Posterior vena cava (tissue), 2 donors: ENCODE data around the gene CORO2B. TPM values are rescaled to one million over a fixed set of nuclear protein-coding genes. Genes with fewer than 3 reads are reported as not detected.
"Not testable (repeated sequence)": the region's sequence is repeated elsewhere in the genome, so short reads cannot be mapped to it uniquely, and the experiment has no call there.

Experiments
- DNase-seq: peaks from one replicate; pipeline ENCODE4 v3.0.0-alpha.2; 2020; ENCODE audit warnings: low spot score
- intact Hi-C, 2 donors: fragments of 100-400 bp; cut with DNase I; formaldehyde crosslinking; loops; one replicate each; pipeline versions ENCODE4 v1.14.1 to v1.14.2; 2022 to 2023
- total RNA-seq, 2 donors: library from RNA; stranded (reverse); fragmentation: NEBNext Ultra II Directional; extraction: Animal tissue kit (Norgen Biotek cat#: 25700); gene quantifications; one replicate each; pipeline ENCODE4 v1.2.1, GENCODE V29; 2021
- donor health status: DM: yes; HTN: yes; CAD: no.
- donor health status: DM: yes; HTN: yes; CAD: no.

CORO2B gene
- total RNA-seq, 2 donors from 2014 or later: 7.2 to 11.7 TPM

DNA sequence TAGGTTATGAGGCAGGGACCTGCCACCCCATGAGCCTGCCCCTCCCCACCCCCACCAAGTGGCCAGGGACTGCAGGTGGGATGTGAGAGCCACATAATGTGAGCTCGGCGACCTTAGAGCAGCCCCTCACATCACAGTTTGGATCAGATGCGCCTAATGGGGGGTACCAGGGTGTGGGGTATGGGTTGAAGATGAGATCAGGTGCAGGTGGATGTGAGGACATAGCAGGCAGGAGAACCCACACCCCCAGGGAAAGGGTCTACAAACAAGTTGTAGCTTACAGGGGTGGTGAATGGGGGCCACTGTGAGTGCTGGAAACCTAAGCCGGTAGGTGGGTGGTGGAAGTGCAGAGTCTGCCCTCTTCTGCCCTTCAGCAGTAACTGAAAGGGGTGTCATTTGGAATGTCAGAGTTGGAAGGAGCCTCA is 94.0 kb downstream of the CORO2B start:
- intact Hi-C loops: loop anchor here (5.0 to 10.0 kb wide), 4 partner anchors 90 to 368 kb away; partner anchors contain the start of gene CORO2B (in 1 of the 2)
- DNase-seq: no peak

GRCh38 chr15:68674975-68675374 is 96.2 kb downstream of the CORO2B start:
- intact Hi-C loops: loop anchor here (5.0 to 10.0 kb wide), 5 partner anchors 93 to 370 kb away; partner anchors contain the start of gene CORO2B (in 1 of the 2)

DNA sequence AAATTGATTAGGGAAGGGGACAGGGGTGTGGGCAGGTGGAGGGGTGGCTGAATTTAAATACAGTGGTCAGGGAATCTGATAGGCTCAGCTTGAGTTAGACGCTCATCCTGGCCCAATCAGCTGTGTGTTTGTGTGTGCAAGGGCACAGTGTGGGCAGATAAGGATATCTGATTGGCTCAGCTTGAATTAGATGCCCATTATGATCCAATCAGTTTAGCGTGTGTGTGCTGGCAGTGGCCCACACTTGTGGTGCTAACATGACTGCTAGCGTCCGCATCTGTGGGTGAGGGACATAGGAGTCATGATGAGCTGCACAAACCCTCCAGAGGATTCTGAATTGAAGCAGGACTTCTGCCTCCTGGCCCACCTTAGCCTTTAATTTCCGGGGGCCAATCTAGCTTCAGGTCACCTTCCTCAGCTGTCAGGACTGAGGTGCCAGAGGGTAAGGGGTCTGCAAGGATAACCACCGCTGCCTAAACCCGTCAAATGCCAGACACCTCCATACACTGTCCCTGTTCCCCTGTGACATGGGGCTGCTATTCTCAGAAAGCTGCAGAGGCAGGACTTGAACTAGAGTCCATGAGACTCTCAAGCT is 97.3 kb downstream of the CORO2B start:
- no peak for DNase-seq
- intact Hi-C loops: loop anchor here (5.0 to 10.0 kb wide), 2 partner anchors 119 to 371 kb away; no protein-coding TSS in a partner anchor

More at GRCh38 chr15:68674975-68675374, 96.2 kb downstream of the CORO2B start:
- DNase-seq: no peak

GRCh38 chr15:68676926-68677325 is 98.1 kb downstream of the CORO2B start:
- intact Hi-C loops: loop anchor here (5.0 to 10.0 kb wide), 2 partner anchors 120 to 372 kb away; no protein-coding TSS in a partner anchor
- DNase-seq: no peak

GRCh38 chr15:68677996-68678395 is 99.2 kb downstream of the CORO2B start:
- intact Hi-C loops: loop anchor here (5.0 to 10.0 kb wide), 2 partner anchors 121 to 373 kb away; no protein-coding TSS in a partner anchor
- no peak for DNase-seq

GRCh38 chr15:68678746-68679145 is 100.0 kb downstream of the CORO2B start:
- intact Hi-C loops: loop anchor here (5.0 to 10.0 kb wide), 2 partner anchors 121 to 374 kb away; no protein-coding TSS in a partner anchor
- DNase-seq: no peak

DNA sequence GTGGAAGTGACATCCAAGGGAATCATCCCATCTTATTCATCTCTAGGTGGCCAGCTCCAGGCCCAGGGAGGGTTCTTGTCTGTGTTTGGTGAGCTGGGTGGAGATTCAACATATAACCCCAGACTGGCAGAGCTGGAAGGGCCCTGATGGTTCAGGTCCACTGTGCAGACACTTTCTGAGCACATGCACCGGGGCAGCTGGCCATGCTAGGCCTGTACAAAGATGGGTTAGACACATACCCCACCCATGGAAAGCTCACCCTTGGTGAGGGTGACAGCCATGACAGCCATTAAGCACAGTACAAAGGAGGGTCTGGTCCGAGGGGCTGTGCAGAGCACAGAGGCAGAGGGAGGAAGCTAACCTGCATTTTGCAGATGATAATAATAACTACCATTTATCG is 100.4 kb downstream of the CORO2B start:
- DNase-seq: no peak
- intact Hi-C loops: loop anchor here (5.0 to 10.0 kb wide), 2 partner anchors 122 to 374 kb away; no protein-coding TSS in a partner anchor

DNA sequence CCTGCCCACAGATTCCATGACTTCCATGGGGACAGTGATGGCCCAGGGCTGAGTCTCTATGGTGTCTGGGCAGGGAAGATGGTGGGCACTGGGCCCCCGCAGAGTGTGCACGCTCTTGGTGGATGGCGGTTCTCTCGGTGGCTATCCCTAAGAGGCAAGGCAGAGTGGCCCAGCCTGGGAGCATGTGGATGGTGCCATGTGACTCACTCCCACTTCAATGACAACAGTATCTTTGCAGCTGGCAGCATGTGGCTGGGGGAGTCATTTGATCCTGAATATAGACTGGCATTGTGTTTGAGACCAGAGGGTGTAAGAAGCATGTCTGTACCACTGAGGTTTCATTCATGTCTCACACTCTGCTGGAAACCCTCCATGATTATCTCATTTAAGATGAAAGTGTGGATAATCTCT is 101.2 kb downstream of the CORO2B start:
- intact Hi-C loops: loop anchor here (5.0 to 10.0 kb wide), 2 partner anchors 123 to 375 kb away; no protein-coding TSS in a partner anchor
- DNase-seq: no peak

DNA sequence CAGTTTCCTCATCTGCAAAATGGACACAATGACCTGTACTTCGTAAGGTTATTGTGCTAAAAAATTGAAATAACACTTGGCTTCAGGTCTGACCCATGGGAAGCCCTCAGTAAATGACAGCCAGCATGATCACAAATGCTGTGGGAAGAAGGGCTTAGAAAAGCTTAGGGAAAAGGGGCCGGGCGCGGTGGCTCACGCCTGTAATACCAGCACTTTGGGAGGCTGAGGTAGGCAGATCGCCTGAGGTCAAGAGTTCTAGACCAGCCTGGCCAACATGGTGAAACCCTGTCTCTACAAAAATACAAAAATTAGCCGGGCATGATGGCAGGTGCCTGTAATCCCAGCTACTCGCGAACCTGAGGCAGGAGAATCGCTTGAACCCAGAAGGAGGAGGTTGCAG is 102.0 kb downstream of the CORO2B start:
- intact Hi-C loops, DNase-seq: not testable (repeated sequence)

- DNase-seq: no peak
- intact Hi-C loops: no loop called here
These were observed 103.0 kb downstream of the CORO2B start for GRCh38 chr15:68681836-68682235.

- DNase-seq: no peak
- intact Hi-C loops: no loop called here
These were observed 103.5 kb downstream of the CORO2B start for GRCh38 chr15:68682330-68682729.

- intact Hi-C loops: no loop called here
- DNase-seq: no peak
These were observed 104.2 kb downstream of the CORO2B start for GRCh38 chr15:68683026-68683425.

- no peak for DNase-seq
- intact Hi-C loops: no loop called here
These were observed 104.8 kb downstream of the CORO2B start for GRCh38 chr15:68683551-68683950.

DNA sequence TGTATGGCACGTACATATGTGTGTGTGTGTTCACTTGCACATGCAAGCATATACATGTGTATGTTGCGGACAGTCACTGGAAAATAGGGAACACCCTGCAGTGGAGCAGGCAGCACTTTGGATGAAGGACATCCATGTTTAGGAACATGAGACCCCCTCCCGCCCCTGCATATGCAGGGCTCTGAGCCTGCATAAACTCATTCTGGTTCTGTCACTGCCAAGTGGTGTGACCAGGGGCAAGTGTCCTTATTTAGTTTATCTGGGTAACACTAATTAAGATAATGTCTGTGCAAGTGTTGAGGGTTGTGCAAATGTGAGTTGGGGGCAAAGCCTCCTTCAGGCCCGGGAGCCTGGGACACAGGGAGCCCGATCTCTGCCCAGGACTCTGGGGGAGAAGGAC is 105.7 kb downstream of the CORO2B start:
- intact Hi-C loops: no loop called here
- DNase-seq: no peak

- intact Hi-C loops: no loop called here
- no peak for DNase-seq
These were observed 108.4 kb downstream of the CORO2B start for GRCh38 chr15:68687136-68687735.

GRCh38 chr15:68691705-68692104 is 112.9 kb downstream of the CORO2B start:
- intact Hi-C loops: no loop called here
- DNase-seq: no peak

GRCh38 chr15:68693071-68693470 is 114.3 kb downstream of the CORO2B start:
- DNase-seq: no peak
- intact Hi-C loops: no loop called here

DNA sequence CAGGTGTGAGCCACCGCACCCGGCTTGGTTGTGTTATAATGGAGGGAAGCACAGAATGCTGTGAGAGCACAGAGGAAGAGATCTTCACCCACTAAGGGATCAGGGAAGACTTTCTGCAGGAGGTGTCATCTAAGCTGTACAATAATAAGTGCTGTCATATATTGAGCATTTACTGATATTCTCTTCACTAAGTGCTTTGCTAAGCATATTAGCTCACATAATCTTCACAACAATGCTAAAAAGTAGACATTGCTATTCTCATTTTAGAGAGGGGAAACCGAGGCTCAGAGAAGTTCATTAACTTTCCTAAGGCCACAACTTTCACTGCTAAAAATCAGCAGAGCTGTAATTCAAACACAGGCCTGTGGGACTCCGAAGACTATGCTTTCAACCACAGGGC is 115.3 kb downstream of the CORO2B start:
- no peak for DNase-seq
- intact Hi-C loops: no loop called here

DNA sequence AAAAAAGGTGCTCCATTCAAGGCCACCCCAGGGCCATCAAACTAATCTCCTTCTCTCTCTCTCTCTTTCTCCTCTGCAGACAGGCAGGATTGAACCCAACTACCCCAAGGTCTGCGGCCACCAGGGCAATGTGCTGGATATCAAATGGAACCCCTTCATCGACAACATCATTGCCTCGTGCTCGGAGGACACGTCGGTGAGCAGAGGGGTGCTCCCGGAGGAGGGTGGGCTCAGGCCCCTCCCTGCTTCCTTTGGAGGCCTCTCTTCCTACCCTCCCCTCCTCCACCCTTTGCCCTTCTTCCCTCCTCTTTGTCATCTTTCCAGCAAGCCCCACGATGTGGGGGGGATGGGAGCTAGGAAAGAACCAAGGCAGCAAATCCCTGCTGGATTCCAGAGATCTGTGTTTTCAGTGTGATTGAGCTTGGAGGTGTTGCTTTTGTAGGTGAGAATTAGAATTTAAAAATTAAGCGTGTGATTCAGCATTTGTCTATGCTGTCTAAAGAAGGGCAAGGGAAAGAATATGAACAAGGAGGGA is 116.3 kb downstream of the CORO2B start:
- DNase-seq: no peak

More for the DNA sequence above, 116.3 kb downstream of the CORO2B start:
- intact Hi-C loops: no loop called here
